ENCODE data around the gene RGS19.
A peak's percentile ranks its signal among the peaks of the same experiment; 100 is the strongest.
"Not testable (repeated sequence)": the region's sequence is repeated elsewhere in the genome, so short reads cannot be mapped to it uniquely, and the experiment has no call there.

RGS19 gene

GRCh38 chr20:64095455-64095854, 16.1 kb upstream of the RGS19 start:
- DNase-seq (ENCODE audit: low spot score) = no peak

DNA sequence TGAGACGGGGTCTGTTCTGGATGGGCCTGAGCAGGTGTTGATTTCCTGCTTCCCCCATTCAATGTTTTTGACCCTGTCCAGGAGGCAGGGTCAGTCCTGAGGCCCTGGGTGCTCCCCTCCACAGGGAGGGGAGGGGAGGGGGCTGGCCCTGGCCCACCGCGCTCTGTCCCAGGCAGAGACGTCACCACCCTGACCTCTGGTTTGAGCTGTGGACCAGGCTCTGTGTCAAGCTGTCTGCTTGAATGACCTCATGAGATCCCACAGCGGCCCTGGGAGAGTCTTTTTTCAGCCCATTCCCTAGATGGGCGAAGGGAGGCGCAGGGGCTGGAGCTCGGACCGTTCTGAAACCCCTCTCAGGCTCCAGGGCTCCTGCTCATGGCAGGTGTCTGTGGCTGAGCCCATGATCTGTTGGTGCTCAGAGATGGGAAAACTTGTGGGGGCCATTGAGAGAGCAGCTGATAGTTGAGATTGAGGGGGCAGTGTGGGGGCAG, 13.7 kb upstream of the RGS19 start:
- DNase-seq (ENCODE audit: low spot score) = no peak

DNA sequence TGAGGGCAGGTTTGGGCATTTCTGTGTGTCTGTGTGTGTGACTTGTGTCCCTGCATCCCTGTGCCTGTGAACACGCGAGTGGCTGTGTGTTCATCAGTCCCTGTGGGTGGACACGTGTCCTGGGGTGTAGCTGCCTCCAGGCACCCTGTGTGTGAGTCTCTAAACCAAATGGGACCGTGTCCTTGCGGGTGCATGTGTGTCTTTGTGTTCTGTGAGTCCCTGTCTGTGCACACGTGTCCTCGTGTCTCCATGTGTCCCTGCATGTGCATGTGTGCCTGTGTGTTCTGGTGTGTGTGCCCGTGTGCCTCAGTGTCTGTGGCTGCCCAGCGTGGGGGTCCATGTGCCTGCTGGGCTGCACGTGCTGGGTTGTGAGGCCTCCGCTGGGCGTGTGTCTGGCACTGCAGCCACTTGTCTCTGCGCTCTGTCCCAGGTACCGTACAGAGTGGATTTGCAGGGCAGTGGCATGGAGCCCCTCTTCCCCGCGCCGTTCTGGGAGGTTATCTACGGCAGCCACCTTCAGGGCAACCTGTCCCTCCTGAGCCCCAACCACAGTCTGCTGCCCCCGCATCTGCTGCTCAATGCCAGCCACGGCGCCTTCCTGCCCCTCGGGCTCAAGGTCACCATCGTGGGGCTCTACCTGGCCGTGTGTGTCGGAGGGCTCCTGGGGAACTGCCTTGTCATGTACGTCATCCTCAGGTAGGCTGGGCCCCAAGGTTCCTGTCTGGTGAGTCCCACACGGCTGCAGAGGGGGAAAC, 13.1 kb upstream of the RGS19 start:
- no peak for DNase-seq (ENCODE audit: low spot score)

DNA sequence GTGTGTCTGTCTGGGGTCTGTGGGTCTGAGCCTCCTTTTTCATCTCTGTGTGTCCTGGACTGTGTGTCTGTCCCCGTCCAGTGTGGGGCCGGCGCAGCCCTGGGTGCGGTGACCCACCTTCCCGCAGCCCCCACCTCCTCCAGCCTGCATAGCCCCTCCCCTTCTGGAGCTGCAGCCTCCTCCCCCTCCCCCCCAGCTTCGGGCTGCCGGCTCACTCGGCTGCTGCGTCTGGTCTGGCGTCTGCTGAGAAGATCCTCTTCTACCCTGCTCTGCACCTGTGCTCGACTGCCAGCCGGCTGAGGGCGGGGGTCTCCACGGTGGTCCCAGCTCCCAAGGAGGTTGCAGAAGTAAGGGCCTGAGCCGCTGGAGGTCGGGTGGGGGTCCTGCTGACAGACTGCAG, 12.5 kb upstream of the RGS19 start:
- DNase-seq (ENCODE audit: low spot score) = no peak

DNA sequence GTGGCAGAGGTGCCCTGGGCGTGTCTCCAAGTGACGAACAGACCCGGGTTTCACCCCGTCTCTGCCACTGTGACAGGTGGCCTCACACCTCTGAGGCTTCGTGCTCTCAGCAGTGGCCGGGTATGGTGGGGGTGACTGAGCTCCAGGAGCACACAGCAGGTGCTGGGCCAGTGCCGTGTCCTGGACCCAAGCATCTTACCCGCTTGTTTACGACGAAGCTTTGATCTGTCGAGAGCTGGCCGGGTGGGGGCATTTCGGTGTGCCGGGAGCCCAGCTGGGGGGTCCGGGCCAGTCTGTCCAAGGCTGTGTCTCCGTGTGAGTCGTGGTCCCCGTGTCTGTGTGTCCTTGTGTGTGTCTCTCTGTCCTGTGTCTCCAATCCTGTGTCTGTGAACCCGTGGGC, 12.0 kb upstream of the RGS19 start:
- DNase-seq (ENCODE audit: low spot score) = no peak

GRCh38 chr20:64090165-64090564, 10.8 kb upstream of the RGS19 start:
- no peak for DNase-seq (ENCODE audit: low spot score)

- not testable (repeated sequence) for DNase-seq (ENCODE audit: low spot score)
Observed at GRCh38 chr20:64088586-64088985, 9.3 kb upstream of the RGS19 start.

GRCh38 chr20:64087226-64087825, 8.0 kb upstream of the RGS19 start:
- not testable (repeated sequence) for DNase-seq (ENCODE audit: low spot score)

GRCh38 chr20:64086801-64087200, 7.5 kb upstream of the RGS19 start:
- DNase-seq (ENCODE audit: low spot score) = peak; percentile 54

DNA sequence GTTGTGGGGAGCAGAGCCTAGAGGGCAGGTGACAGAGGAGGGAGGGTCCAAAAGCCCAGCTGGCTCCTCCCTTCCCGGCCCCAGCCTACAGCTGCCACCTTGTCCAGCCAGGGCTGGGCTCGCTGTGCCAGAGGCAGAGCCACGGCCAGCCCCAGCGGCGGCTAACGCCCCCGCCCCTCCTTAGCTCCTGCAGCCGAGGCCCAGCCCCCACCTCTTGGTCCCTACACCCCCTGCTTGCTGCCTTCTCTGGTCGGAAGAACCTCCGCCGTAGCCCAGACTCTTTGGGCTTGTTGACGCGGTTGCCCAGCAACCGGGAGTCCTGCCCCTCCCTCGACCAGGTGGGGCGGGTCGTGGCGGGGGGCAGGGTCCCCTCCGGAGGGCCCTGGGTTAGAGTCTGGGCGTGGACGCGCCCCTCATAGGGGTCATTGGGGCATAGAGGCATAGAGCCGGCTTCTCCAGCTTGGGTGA, 5.4 kb upstream of the RGS19 start:
- no peak for DNase-seq (ENCODE audit: low spot score)

DNA sequence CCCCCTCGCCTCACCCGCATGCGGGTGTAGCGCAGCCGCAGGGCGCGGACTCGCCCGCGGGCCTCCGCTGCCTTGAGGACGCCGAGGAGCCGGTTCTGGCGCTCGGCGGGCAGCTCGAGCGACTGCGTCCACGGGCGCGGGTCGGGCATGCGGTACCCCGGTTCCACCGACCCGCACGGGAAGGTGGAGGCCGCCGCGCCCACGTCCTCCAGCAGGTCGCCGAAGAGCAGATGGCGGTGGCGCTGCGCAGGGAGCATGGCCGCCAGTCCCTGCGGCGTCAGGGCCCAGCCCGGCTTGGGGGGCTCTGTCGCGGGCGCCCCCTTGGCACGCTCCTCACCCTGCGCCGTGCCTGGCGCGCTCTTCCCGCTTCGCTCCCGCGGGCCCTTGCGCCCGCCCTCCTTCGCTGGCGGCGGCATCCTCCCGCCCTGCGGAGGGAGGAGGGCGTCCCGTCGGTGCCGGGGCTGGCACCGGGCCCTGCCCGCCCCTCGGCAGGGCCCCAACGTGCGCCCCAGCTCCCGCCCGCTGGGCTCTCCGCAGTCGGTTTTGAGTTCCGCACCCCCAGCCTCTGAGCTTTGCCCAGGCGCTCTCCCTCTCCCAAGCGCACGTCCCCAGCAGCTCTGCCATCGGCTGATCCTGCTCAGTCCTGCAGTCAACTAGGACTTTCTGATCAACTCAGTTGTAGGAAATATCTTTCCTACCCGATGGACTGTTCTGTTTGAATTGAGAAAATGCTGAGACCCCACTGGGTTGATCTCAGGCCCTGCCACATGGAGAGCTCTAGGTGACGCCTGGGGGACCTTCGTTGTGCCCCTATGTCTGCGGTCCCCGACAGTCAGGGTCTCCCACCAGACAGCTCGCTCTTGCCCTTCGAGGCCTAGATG, 4.7 kb upstream of the RGS19 start, which contains the start of gene LKAAEAR1:
Gene LKAAEAR1 (minus strand): TSS at position 595 of the 881 bp plus-strand sequence. CDS start 179 bp downstream, at position 416.
- no peak for DNase-seq (ENCODE audit: low spot score)

- DNase-seq (ENCODE audit: low spot score) = no peak
Observed at GRCh38 chr20:64083378-64083803, 4.1 kb upstream of the RGS19 start.

- no peak for DNase-seq (ENCODE audit: low spot score)
Observed at GRCh38 chr20:64082820-64083377, 3.6 kb upstream of the RGS19 start.

DNA sequence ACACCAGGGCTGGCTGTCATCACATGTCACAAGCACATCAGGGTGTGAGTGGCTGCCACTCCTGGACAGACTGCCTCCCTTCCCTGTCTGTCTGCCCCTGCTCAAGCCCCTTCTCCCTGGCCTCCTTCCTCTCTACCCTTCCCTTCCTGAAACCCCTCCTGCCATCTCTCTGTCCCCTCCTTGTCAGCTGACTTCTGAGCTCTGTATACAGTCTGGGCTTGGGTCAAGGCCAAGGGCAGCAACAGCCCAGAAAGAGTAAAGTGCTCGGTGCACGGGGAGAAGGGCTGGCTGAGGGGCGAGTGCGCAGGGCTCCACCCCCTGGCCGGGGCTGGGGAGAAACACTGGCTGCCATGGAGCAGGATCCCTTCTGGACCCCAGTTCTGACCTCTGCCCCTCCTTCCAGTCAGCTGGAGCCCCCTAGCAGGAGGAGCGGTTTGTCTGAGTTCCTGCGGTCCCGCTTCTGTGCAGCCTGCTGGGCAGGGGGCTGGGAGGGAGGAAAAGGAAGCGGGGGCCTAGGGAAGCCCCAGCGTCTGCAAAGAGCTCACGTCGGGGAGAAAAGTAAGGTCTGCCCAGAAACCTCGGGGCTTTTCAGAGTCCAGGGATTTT, 2.9 kb upstream of the RGS19 start:
- DNase-seq (ENCODE audit: low spot score) = no peak

DNA sequence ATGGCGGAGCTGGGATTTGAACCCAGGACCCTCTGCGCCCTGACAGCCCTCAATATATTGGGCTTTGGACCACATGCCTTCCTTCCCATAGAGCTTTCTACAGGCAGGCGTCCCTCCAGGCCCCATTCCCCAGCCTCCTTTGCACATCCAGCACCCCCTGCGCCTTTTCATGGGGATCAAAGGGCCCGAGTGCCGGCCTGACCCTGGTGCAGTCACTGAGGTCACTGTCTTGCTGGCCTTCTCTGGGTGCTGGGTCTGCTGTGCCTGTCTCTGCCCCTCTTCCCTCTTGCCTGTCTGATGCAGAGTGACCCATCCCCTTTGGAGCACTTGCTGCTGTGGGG, 2.3 kb upstream of the RGS19 start:
- no peak for DNase-seq (ENCODE audit: low spot score)

DNA sequence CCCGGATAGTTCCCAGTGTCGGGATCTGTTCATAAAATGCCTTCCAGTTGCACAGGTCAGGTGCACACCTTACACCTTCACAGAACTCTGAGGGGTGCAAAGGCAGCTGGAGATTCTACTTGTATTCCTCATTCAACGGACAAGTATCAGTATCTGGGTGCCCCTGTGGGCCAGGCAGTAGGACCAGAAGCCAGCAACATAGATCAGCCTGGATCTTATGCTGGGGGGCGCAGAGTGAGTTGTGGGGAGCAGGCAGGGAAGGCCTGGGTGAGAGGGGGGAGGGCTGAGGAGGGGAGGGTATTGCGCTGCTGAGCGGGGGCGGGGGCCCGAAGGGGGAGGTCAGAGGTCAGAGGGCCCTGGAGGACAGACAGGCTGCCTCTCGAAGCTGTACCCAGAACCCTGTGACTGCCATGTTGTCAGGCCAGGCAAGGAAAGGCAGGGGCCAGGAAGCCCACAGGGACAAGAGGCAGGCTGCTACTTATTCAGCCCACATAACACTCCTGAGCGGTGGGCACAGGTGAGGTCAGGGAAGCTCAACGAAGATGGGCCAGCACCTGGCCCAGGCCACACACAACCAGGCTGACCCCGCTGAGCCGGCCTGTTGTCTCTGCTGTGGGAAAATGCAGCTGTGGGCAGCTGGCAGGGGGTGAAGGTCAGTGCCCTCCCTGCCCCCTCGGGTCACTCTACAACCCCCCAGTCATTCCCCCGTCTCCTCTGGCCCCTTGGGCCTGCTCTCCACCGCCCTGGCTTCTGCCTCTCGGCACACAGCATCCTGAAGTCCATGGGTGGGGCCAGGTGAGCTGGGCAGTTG, 1.7 kb upstream of the RGS19 start:
- DNase-seq (ENCODE audit: low spot score) = no peak

GRCh38 chr20:64080013-64080812, 895 bp upstream of the RGS19 start, which contains the start of gene OPRL1:
TSS of gene OPRL1 (plus strand) at chr20:64080082. CDS start at chr20:64092721, 12,639 bp downstream.
- DNase-seq (ENCODE audit: low spot score) = peak; percentile 58

DNA sequence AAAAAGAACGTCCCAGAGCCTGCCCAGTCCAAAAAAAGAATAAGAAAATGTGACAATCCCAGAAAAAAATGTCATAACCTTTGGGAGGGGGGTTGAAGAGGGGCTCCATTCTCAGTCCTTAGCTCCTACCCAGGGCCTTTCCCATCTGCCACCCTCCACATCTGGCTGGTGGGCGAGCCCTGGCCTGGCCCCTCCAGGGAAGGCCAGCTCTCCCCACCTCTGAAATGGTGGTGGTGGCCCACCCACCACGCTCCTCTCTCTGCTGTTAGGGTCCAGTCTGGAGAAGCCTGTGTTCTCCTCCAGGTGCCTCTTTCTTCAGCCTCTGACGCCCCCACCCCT, 415 bp downstream of the RGS19 start:
- DNase-seq (ENCODE audit: low spot score) = no peak

DNA sequence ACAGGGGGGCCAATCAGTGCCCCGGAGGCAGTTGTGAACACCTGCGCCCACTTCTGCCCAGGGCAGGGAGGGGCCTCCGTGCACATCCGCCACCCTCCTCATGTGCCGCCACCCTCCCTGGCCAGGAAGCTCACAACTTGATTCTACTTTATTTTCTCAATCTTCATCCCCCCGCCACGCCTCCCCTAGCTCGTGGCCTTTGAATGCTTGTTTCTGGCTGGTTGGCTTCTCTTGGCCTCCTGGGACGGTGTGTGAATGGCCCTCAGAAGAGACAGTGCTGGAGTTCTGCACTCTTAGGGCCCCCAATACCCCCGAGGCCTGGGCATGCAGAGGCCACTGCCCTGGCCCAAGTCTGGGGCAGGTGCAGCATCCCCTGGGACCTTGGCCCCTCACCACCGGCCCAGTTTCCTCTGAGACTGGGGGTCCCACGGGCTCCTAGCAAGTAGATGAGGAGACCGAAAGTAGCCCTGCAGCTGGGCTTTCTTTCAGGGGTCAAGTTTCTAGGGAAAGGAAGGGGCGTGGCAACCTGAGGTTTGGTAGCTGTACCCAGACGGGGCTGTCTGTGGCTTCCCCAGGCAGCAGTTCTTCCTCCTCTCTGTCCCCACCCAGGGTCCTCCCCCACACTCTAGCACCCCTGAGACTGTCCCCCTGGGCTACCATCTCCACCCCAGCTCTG, 1.3 kb downstream of the RGS19 start:
- no peak for DNase-seq (ENCODE audit: low spot score)

DNA sequence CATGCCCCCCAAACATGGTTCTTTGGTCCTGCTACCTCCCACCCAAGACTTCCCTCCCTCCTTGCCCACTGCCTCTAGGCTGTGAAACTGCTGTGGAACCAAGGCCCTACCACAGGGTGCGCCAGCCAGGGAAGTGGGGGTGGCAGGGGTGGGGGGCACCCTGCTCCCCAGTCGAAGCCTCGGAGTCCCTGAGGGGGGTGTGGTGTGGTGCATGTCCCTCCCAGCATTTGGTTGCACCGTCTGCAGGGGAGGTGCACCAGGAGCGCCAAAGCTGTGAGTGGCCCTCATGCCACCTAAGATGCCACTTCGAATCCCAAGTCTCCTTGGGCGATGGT, 1.8 kb downstream of the RGS19 start:
- DNase-seq (ENCODE audit: low spot score) = no peak
